Lower lobe of right lung (tissue), 2 donors: Measurements from ENCODE around the gene RHBDL1. TPM values are rescaled to one million over a fixed set of nuclear protein-coding genes. Genes with fewer than 3 reads are reported as not detected.
A peak's percentile ranks its signal among the peaks of the same experiment; 100 is the strongest.

ENCODE experiments used
- ATAC-seq, 2 donors: fragments of 200-7000 bp; cut with Tn5 transposase; one replicate each; pipeline ENCODE4 v1.9.1; 2020 to 2022; ENCODE audit warnings: mild to moderate bottlenecking in 2 of 2, moderate library complexity in 2 of 2
- DNase-seq: peaks from one replicate; pipeline ENCODE4 v3.0.0-alpha.2; 2020
- H3K27ac ChIP-seq: fragments of 200-600 bp; one replicate; pipeline ENCODE4 v1.8.0; 2022
- H3K27me3 ChIP-seq: fragments of 200-600 bp; one replicate; pipeline ENCODE4 v1.8.0; 2022; ENCODE audit warnings: low read depth
- H3K36me3 ChIP-seq: fragments of 200-600 bp; one replicate; pipeline ENCODE4 v1.8.0; 2022; ENCODE audit warnings: mild to moderate bottlenecking
- H3K4me1 ChIP-seq: fragments of 200-600 bp; one replicate; pipeline ENCODE4 v1.8.0; 2022
- H3K4me3 ChIP-seq: fragments of 200-600 bp; one replicate; pipeline ENCODE4 v1.8.0; 2022; ENCODE audit warnings: mild to moderate bottlenecking
- H3K9me3 ChIP-seq: fragments of 200-600 bp; one replicate; pipeline ENCODE4 v1.8.0; 2022
- CTCF ChIP-seq: fragments of 200-600 bp; IDR thresholded peaks from one replicate; pipeline ENCODE4 v1.8.0; 2022; ENCODE audit warnings: antibody characterized with exemption, mild to moderate bottlenecking
- intact Hi-C: fragments of 100-400 bp; cut with DNase I; formaldehyde crosslinking; loops from one replicate; pipeline ENCODE4 v1.11.0; 2022
- total RNA-seq: library from RNA; stranded (reverse); fragmentation: NEBNext Ultra II Directional; extraction: Animal tissue kit (Norgen Biotek cat#: 25700); gene quantifications from one replicate; pipeline ENCODE4 v1.2.1, GENCODE V29; 2021
- donor health status: DM: no; HTN: yes; CAD: no; lungs with severe emphysema.

RHBDL1 gene
- total RNA-seq, 1 donor from 2014 or later, result 2.0 TPM

- H3K4me1 ChIP-seq, result peaks cover 46% of the 10 kb centered on the region
- DNase-seq (no peak), ATAC-seq (no peak)
- no peak overlapping the region for H3K4me3 ChIP-seq
- H3K9me3 ChIP-seq, result no peaks in the 10 kb centered on the region
- peaks cover 11% of the 10 kb centered on the region for H3K27me3 ChIP-seq
- intact Hi-C loops, result no loop called here
- peaks cover 27% of the 10 kb centered on the region for H3K36me3 ChIP-seq
- no peak overlapping the region for H3K27ac ChIP-seq
- no peak for TF ChIP-seq CTCF
Observed at GRCh38 chr16:678209-678857, 2.9 kb downstream of the RHBDL1 start.

GRCh38 chr16:678858-679813, 3.7 kb downstream of the RHBDL1 start:
- ATAC-seq, result peak; percentile 14 to 41
- Histone ChIP-seq H3K4me1 (peaks cover 51% of the 10 kb centered on the region), H3K4me3 (peak overlapping the region; percentile 71), H3K36me3 (peaks cover 20% of the 10 kb centered on the region), H3K27me3 (peaks cover 11% of the 10 kb centered on the region), H3K27ac (peak overlapping the region; percentile 70), H3K9me3 (no peaks in the 10 kb centered on the region)
- peak; percentile 80 for DNase-seq
- intact Hi-C loops, result no loop called here
- no peak for TF ChIP-seq CTCF

- Histone ChIP-seq H3K27me3 (peaks cover 11% of the 10 kb centered on the region), H3K9me3 (no peaks in the 10 kb centered on the region), H3K4me3 (peak within 1 kb of the TSS; percentile 71), H3K36me3 (peaks cover 20% of the 10 kb centered on the region), H3K4me1 (peaks cover 50% of the 10 kb centered on the region), H3K27ac (peak within 1 kb of the TSS; percentile 88)
- intact Hi-C loops, result no loop called here
- ATAC-seq (peak; percentile 84 to 88), DNase-seq (peak; percentile 90)
- TF ChIP-seq CTCF, result no peak
Observed at GRCh38 chr16:679814-680624, 4.5 kb downstream of the RHBDL1 start, which contains the start of gene STUB1. STUB1 (plus strand) TSS chr16:680410; CDS start chr16:680526, 116 bp downstream.

GRCh38 chr16:680625-680945, 5.1 kb downstream of the RHBDL1 start:
- DNase-seq, result no peak
- peaks cover 20% of the 10 kb centered on the region for H3K36me3 ChIP-seq
- H3K27me3 ChIP-seq, result peaks cover 11% of the 10 kb centered on the region
- intact Hi-C loops, result no loop called here
- TF ChIP-seq CTCF, result no peak
- peak overlapping the region; percentile 71 for H3K4me3 ChIP-seq
- H3K27ac ChIP-seq, result peak overlapping the region; percentile 88
- no peak for ATAC-seq
- no peaks in the 10 kb centered on the region for H3K9me3 ChIP-seq
- peaks cover 50% of the 10 kb centered on the region for H3K4me1 ChIP-seq
